Left cardiac atrium (tissue), 4 donors: ENCODE data around the gene AFG3L2. TPM values are rescaled to one million over a fixed set of nuclear protein-coding genes. Genes with fewer than 3 reads are reported as not detected.
"Not testable (repeated sequence)": the region's sequence is repeated elsewhere in the genome, so short reads cannot be mapped to it uniquely, and the experiment has no call there.

ENCODE experiments used
- ATAC-seq, 2 donors: fragments of 200-7000 bp; cut with Tn5 transposase; one replicate each; pipeline ENCODE4 v1.9.1; 2020; ENCODE audit warnings: mild to moderate bottlenecking in 2 of 2, moderate library complexity in 2 of 2
- DNase-seq: peaks from one replicate; pipeline ENCODE4 v3.0.0-alpha.2; 2020
- intact Hi-C, 2 donors: fragments of 100-400 bp; cut with DNase I; formaldehyde crosslinking; loops; one replicate each; pipeline versions ENCODE4 v1.14.1 to v1.15.1; 2022 to 2023
- total RNA-seq, 2 donors: library from RNA; stranded (reverse); fragmentation: NEBNext Ultra II Directional; extraction: Animal tissue kit (Norgen Biotek cat#: 25700); gene quantifications; one replicate each; pipeline ENCODE4 v1.2.1, GENCODE V29; 2021
- donor health status: DM: no; HTN: yes; CAD: no.
- donor health status: DM: no; HTN: yes; CAD: no; lungs with severe emphysema.
- donor health status: DM: yes; HTN: yes; CAD: no.
- donor health status: Dilated cardiomyopathy.

The AFG3L2 gene
- total RNA-seq, 2 donors from 2014 or later, result 62.5 to 92.2 TPM

DNA sequence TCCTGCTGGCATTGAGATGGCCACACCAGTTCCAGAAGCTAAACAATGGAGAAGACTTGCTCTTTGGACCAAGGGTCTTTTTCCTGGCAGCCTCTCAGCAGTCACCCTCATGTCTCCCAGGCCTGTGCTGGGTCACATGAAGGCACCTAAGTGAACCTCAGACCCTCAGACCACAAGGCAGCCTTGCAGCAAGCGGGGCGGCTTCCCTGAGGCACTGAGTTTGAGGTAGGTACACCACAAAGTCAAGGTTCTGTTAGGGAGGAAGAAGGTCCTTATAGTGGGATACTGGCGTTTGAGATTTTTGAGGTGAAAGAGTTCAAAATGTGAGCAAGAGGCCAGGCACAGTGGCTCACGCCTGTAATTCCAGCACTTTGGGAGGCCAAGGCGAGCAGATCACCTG lies 22.2 kb upstream of the AFG3L2 start:
- ATAC-seq (no peak), DNase-seq (no peak)
- intact Hi-C loops, result loop anchor here in 1 of 2 donors (10.0 kb wide), 1 partner anchor 536 kb away; no protein-coding TSS in a partner anchor

DNA sequence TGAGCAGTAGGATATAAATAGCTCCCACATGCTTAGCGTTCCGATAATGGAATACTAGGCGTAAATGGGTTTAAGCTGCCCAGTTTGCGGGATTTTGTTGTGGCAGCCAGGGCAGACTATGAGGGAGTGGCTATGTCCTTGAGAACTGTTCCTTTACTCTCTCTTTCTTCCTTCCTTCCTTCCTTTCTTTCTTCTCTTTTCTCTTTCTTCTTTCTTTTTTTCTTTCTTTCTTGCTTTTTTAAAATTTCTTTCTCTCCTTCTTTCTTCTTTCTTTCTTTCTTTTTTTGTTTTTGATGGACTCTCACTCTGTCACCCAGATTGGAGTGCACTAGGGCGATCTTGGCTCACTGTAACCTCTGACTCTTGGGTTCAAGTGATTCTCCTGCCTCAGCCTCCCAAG lies 21.6 kb upstream of the AFG3L2 start:
- intact Hi-C loops, result loop anchor here in 1 of 2 donors (10.0 kb wide), 1 partner anchor 536 kb away; no protein-coding TSS in a partner anchor
- ATAC-seq (no peak), DNase-seq (no peak)

DNA sequence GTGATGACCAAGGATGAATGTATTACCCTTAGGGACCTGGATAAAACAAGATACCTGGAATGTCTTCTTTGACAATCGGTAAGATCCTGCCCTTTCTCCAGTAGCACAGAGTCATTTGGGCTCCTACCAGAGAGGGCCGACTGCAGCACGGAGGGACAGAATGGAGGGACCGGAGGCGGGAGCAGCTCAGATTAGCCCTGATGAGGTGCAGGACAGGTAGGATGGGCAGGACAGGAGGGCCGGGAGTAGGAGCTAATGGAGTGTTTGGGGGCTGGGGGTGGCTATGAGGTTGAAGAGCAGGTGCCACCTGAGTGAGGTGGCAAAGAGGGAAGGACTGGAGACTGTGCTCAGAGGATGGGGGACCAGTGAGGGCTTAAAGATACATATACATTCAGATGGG lies 20.8 kb upstream of the AFG3L2 start:
- intact Hi-C loops, result loop anchor here in 1 of 2 donors (10.0 kb wide), 1 partner anchor 537 kb away; no protein-coding TSS in a partner anchor
- no peak for ATAC-seq
- no peak for DNase-seq

DNA sequence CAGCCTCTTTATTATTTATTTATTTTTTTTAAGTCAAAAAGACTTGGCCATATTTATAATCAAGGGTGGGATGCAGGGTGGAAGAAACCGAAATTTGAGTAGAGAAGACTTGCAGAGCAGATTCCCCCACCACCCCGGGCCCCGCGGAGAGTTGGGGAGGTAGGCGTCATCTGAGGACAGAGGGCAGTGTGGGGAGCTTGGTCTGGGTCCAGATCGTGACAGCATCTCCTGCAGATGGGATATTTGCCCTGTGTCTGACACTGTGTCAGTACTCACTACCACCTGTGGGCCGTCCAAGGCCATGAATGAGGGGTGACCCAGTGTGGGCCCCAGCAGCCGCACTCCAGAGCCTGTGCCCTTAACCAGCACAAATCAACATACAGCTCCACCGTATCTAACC lies 20.2 kb upstream of the AFG3L2 start:
- DNase-seq (no peak), ATAC-seq (no peak)
- intact Hi-C loops, result loop anchor here in 1 of 2 donors (10.0 kb wide), 1 partner anchor 538 kb away; no protein-coding TSS in a partner anchor

DNA sequence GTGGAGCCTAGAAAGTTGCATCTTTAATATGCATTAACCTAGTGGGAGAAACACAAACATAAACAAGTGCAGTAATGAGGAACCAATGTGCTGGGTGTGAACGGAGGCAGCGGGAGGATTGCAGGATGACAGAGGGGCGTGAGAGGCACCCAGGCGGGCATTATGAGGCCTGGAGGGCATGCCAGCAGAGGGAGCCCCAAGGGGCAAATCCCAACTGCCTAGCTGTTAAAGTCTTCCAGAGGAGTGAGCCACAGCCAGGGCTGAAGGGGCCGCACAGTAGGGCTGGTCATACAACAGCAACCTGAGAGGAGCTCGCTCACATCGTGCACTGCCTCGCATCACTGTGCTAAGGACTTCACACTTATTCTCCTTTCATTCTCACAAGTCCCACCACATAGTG lies 17.4 kb upstream of the AFG3L2 start:
- ATAC-seq, result peak in 1 of 2 donors; percentile 30
- no peak for DNase-seq
- intact Hi-C loops, result loop anchor here (5.0 to 10.0 kb wide), 2 partner anchors 273 to 540 kb away; no protein-coding TSS in a partner anchor

DNA sequence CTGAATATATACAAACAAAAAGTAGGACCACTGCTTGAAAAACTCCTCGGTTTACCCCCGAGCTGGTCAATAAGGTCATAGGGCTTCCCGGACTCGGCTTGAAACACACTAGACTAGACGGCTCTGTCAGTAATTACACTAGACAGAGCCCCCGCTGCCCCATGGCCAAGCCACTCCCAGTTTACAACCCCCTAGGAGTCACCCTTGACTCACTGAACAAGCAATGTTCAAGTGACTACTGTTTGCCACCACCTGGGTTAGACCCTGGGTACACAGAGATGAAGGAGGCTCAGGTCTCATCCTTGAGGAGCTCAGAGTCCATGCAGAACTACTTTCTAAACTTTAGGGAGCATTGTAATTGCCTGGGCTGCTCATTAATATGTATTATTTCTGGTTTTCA lies 17.0 kb upstream of the AFG3L2 start:
- no peak for ATAC-seq
- intact Hi-C loops, result loop anchor here (5.0 to 10.0 kb wide), 2 partner anchors 273 to 541 kb away; no protein-coding TSS in a partner anchor
- DNase-seq, result no peak

DNA sequence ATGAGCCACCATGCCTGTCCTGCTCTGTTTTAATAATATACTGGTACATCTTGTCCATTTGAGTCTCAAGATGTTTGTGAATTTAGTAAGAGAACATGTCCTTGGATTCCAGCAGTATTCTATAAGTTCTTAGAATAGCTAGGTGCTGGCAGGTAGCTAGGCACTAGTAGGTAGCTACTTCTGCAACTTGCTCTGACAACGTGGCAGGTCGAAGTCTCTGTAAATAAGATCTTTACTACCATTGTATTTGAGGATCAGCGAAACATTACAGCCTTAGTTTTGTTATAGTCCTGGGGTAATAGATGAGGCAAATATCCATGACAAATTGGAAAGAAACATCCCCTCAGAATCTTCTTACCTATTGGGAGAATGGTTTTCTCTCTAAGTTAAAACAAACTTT lies 16.5 kb upstream of the AFG3L2 start:
- no peak for ATAC-seq
- intact Hi-C loops, result loop anchor here (5.0 to 10.0 kb wide), 2 partner anchors 274 to 541 kb away; no protein-coding TSS in a partner anchor
- no peak for DNase-seq

DNA sequence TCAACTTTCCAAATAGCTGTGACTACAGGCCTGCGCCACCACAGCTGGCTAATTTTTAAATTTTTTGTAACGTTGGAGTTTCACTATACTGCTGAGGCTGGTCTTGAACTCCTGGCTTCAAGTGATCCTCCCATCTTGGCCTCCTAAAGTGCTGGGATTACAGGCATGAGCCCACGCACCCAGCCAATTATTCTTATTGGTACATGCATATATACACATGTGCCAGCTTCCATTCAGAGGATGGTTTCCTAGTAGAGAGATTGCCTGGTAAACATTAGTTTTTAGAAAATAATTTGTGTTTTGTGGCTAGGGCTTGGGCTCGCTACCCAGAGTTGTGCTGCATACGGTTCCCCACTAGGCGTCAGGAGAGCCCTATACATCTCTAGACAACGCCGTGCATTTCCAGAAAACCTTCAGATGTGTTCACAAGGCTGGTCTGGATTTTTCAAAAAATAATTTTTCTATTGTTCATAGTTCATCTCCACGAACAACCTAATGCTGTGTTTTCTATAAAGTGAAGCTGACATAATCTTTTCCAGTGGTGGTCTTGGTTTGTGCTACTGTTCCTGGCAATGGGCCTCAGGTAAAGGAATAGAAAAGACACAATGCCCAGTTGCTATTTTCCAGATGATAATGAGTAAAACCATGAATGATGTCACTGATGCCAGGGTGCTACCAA lies 14.6 kb upstream of the AFG3L2 start:
- ATAC-seq, result peak; percentile 94 to 96
- DNase-seq, result peak; percentile 56
- intact Hi-C loops, result loop anchor here (2.0 to 10.0 kb wide), 3 partner anchors 267 to 543 kb away; partner anchors contain the start of gene SPIRE1 (in 1 of the 2)

DNA sequence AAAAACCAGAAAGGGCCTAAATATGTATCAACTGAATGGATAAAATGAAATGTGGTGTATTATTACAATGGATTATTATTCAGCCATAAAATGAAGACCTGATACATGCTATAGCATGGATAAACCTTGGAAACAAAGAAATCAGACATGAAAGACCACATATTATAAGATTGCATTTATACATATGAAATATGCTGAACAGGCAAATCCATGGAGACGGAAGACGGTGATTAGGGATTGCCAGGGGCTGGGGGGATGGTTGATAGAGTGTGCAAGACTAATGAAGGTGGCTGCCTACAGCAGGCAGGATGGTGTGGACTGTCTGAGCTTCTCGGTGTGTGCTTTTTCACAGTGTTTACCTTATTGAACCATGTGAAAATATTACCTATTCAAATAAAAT lies 11.4 kb upstream of the AFG3L2 start:
- intact Hi-C loops, result no loop called here
- DNase-seq (no peak), ATAC-seq (no peak)

DNA sequence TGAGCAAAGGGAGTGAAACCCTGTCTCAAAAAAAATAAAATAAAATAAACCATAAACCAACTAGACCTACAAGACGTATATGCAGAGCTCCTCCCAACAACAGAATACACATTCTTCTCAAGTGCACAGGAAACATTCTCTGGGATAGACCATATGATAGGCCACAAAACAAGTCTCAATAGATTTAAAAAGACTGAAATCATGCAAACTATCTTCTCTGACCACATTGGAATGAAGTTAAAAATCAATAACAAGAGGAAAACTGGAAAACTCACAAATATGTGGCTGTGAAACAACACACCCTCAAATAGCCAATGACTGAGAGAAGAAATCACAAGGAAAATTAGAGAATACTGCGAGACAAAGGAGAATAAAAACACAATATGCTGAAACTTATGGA lies 7.2 kb upstream of the AFG3L2 start:
- ATAC-seq (no peak), DNase-seq (no peak)
- intact Hi-C loops, result no loop called here

DNA sequence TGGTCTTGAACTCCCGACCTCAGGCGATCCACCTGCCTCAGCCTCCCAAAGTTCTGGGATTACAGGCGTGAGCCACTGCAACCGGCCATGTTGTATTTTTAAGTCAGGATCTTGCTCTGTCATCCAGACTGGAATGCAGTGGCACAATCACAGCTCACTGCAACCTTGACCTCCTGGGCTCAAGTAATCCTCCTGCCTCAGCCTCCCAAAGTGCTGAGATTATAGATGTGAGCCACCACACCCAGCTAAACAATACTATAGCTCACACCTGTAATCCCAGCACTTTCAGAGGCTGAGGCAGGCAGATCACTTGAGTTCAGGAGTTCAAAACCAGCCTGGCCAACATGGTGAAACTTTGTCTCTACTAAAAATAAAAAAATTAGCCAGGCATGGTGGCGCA lies 6.7 kb upstream of the AFG3L2 start:
- ATAC-seq, DNase-seq, intact Hi-C loops: not testable (repeated sequence)

DNA sequence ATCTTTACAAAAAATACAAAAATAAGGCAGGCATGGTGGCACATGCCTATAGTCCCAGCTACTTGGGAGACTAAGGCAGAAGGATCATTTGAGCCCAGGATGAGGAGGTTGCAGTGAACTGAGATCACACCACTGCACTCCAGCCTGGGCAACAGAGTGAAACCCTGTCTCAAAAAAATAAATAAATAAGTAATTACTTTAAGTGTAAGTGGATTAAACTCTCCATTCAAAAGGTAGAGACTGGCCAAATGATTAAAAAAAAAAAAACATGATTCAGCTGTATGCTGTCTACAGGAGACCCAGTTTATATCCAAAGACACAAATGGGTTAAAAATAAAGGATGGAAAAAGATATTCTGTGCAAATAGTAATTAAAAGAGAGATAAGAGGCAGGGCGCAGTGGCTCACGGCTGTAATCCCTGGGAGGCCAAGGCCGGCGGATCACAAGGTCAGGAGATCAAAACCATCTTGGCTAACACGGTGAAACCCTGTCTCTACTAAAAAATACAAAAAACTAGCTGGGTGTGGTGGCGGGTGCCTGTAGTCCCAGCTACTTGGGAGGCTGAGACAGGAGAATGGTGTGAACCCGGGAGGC lies 5.3 kb upstream of the AFG3L2 start:
- intact Hi-C loops, ATAC-seq, DNase-seq: not testable (repeated sequence)

DNA sequence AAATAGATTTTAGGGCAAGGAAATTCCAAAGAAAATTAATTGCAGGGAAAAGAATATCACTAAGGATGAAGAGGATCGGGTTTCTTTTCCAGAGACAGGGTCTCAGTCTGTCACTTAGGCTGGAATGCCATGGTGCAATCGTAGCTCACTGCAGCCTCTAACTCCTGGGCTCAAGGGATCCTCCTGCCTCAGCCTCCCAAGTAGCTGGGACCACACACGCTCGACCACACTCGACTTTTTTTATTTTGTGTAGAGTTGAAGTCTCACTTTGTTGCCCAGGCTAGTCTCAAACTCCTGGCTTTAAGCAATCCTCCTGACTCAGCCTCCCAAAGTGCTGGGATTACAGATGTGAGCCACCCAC lies 1.2 kb upstream of the AFG3L2 start:
- not testable (repeated sequence) for ATAC-seq, DNase-seq
- intact Hi-C loops, result loop anchor here (10.0 kb wide), 2 partner anchors 53 to 93 kb away; no protein-coding TSS in a partner anchor

DNA sequence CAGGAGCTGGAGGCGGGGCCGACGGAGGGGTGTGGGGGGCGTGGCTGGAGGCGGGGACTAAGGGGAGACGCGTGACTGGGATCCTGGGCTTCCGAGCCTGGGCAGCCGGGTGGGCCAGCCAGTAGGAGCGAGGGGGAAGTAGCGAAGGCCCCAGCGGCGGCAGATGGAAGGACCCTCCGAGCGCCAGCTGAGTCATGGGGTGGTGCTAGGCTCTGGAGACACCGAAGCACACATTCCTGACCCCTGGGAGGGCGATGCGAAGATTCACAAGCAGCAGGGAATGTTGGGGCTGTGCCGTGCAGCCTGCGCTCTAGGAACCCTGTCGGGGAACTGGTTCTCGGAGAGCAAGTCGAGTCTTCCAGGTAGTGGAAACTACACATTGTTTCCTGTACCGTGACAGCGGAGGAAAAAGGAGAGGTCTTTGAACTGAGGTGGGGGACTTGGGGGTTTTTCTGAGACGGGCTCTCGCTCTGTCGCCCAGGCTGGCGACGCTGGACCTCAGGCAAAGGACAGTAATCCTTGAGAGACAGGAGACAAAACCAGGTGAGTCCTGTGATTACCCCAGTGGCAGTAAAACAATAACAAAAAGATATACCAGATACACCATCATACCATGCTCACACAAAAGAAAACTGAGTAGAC lies 650 bp upstream of the AFG3L2 start:
- DNase-seq, result no peak
- intact Hi-C loops, result loop anchor here (10.0 kb wide), 2 partner anchors 53 to 93 kb away; no protein-coding TSS in a partner anchor
- no peak for ATAC-seq

DNA sequence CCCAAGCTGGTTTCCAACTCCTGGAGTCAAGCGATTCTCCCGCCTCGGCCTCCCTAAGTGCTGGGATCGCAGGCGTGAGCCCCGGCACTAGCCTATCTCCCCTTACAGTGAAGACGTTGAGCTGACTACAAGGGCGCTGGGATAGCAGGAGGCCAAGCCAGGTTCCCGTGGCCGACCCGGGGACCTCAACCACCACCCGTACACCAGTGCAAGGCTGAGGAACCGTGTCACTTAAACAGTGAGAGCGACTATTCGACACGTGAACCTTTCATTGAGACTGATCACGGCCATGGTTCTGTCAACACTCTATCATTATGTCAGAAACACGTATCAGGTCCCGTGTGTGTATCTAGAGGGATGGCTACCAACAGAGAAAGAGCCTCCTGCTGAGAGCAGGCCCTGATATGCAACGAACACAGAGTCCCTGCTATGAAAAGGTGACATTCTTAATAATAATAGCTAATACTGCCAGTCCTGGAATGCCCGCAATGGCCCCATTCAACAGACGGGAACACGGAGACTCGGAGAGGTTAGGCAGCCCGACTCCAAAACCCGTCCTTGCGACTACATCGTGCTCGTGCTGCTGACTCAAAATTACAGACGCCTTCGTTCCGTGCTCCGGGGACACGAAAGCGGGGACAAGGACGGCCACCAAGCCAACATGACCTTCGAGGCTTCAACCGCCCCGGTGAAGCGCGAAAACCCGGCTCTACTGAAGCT lies 833 bp downstream of the AFG3L2 start:
- intact Hi-C loops, result loop anchor here (10.0 kb wide), 2 partner anchors 51 to 91 kb away; no protein-coding TSS in a partner anchor
- ATAC-seq, result peak; percentile 0 to 12
- peak; percentile 43 for DNase-seq

DNA sequence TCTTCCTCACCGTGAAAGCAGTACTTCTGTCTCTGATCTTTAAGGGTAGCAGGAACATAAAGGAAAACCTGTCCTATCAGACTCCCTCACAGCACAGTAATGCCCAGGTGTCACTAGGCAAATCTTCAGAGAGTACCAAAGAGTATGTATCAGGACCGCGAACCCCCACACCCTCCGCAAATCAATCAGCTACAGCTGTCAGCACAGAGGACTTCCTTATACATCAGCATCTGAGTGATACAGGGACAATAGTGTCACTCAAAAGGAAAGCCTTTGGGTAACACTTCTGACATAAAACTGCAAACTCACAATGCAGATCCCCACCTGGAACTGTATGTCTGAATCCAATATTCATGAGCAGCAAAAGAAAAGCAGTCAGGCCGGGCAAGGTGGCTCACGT lies 2.6 kb downstream of the AFG3L2 start:
- no peak for ATAC-seq
- no peak for DNase-seq
- intact Hi-C loops, result loop anchor here (10.0 kb wide), 2 partner anchors 50 to 90 kb away; no protein-coding TSS in a partner anchor

DNA sequence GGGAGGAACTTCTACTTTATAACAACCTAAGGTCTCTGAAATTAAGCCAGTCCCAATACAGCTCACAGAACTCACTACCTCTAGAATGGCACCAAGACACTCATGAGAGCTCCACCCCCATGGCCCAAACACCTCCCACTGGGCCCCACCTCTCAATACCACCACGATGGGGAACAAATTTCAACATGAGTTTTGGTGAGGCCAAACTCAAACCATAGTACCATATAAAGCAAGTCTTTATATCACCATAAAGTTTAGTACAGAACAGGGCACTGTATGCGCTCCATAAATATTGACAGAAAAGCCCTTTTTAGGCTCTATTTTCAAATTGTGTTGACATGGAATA lies 3.3 kb downstream of the AFG3L2 start:
- ATAC-seq (no peak), DNase-seq (no peak)
- intact Hi-C loops, result loop anchor here (10.0 kb wide), 2 partner anchors 49 to 89 kb away; no protein-coding TSS in a partner anchor

DNA sequence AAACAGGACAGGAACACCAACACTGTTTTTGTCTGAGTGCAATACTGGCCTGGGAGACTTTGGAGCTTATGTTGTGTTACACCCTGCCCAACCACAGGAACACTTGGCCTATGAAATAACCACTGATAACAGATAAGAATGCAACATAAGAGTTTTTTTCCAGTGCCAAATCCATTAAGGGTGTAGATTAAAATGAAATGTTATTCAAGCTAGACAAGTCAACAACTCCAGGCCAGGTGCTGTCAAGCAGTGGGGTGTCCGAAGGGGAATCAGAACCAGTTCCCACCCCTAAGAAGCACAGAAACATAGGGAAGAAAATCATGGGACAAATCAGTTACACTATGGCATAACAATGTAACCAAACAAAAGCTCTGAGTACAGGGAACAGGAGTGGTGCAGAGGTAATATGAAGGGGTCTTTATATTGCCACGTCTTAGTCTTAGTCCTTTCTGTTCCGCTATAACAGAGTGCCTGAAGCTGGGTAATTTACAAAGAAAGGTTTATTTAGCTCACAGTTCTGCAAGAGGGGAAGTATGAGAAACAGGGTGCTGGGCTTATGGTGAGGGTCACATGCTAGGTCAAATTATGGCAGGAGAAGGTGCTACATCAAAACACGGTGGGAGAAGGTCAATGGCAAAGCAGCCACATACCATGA lies 3.8 kb downstream of the AFG3L2 start:
- ATAC-seq, result no peak
- intact Hi-C loops, result loop anchor here (10.0 kb wide), 2 partner anchors 48 to 88 kb away; no protein-coding TSS in a partner anchor
- DNase-seq, result no peak
